Endothelial cell of umbilical vein (primary cell): Measurements from ENCODE around the gene TRABD2A. TPM values are rescaled to one million over a fixed set of nuclear protein-coding genes. Genes with fewer than 3 reads are reported as not detected.

Source experiments
- BruUV-seq: library from RNA; stranded (reverse); fragments of 400-500 nt; replicated peaks from 2 replicates; lab custom pipeline; 2021; lab: Mats Ljungman, UMichigan
- CTCF ChIA-PET: fragments of 300-600, 350-600 bp; sonication (Branson Sonifier 250); formaldehyde crosslinking; loops from one replicate; lab custom pipeline; 2021; ENCODE audit warnings: antibody characterized with exemption, inconsistent platforms; lab: Charles Lee
- POLR2A ChIA-PET: fragments of 300-600, 350-600 bp; sonication (Branson Sonifier 250); formaldehyde crosslinking; loops from one replicate; lab custom pipeline; 2021; ENCODE audit warnings: antibody characterized with exemption, inconsistent platforms; lab: Charles Lee
- DNase-seq: peaks from one replicate; pipeline ENCODE4 v3.0.0-alpha.2; 2011; ENCODE audit warnings: low read depth, low spot score
- FAIRE-seq: peaks from 2 replicates; lab custom pipeline; 2011; peaks lifted over from hg19 to GRCh38; lab: Jason Lieb, UNC
- H2AFZ ChIP-seq: 2 replicates; pipeline ENCODE4 v1.6.0; 2012; ENCODE audit warnings: low read depth, low read length, control low read depth, inconsistent platforms
- H3K27ac ChIP-seq: 2 replicates; pipeline ENCODE4 v1.5.1; 2011; ENCODE audit warnings: low read depth, mild to moderate bottlenecking, control low read depth, low read length, moderate library complexity; ENCODE audit not compliant: insufficient read depth
- H3K27me3 ChIP-seq, 2 experiments: 2 replicates each; pipeline versions ENCODE4 v1.6.0 to v1.6.1; 2011; ENCODE audit warnings: low read length in 2 of 2, mixed read lengths in 1 of 2; ENCODE audit not compliant: control insufficient read depth in 2 of 2, insufficient read depth in 2 of 2
- H3K36me3 ChIP-seq, 2 experiments: 2 replicates in 1 of 2; 3 replicates in 1 of 2; pipeline ENCODE4 v1.5.1; 2011; ENCODE audit warnings: low read length in 2 of 2, mild to moderate bottlenecking in 1 of 2, moderate library complexity in 1 of 2; ENCODE audit not compliant: control insufficient read depth in 2 of 2, insufficient read depth in 2 of 2; ENCODE audit errors: extremely low read depth in 1 of 2
- H3K4me1 ChIP-seq: 3 replicates; pipeline ENCODE4 v1.5.1; 2011; ENCODE audit warnings: mild to moderate bottlenecking, low read length; ENCODE audit not compliant: control insufficient read depth, insufficient read depth; ENCODE audit errors: extremely low read depth
- H3K4me2 ChIP-seq: 2 replicates; pipeline ENCODE4 v1.6.1; 2011; ENCODE audit warnings: low read length, control low read depth, mixed read lengths; ENCODE audit not compliant: insufficient read depth
- H3K4me3 ChIP-seq, 3 experiments: fragments of 200-600 bp in 1 of 3; sonication (generic), shearing (Covaris generic) in 1 of 3; replicated peaks in 1 of 3; 2 replicates each; pipeline ENCODE4 v1.5.1; 2011 to 2016; ENCODE audit warnings: control low read depth in 3 of 3, low read length in 3 of 3, mild to moderate bottlenecking in 2 of 3, inconsistent platforms in 1 of 3, low read depth in 1 of 3, moderate library complexity in 1 of 3; ENCODE audit not compliant: insufficient read depth in 1 of 3
- H3K79me2 ChIP-seq: 2 replicates; pipeline ENCODE4 v1.6.0; 2012; ENCODE audit warnings: low read length, inconsistent platforms; ENCODE audit not compliant: control insufficient read depth, insufficient read depth
- H3K9ac ChIP-seq: replicated peaks from 2 replicates; pipeline ENCODE3; 2011; ENCODE audit warnings: low read length, control low read depth; ENCODE audit not compliant: insufficient read depth; ENCODE audit errors: extremely low read depth
- H3K9me1 ChIP-seq: replicated peaks from 3 replicates; pipeline ENCODE4 v1.6.0; 2011; ENCODE audit warnings: mild to moderate bottlenecking, low read length; ENCODE audit not compliant: control insufficient read depth, insufficient read depth; ENCODE audit errors: extremely low read depth
- H3K9me3 ChIP-seq: replicated peaks from 2 replicates; pipeline ENCODE4 v1.5.1; 2012; ENCODE audit warnings: low read length, inconsistent platforms; ENCODE audit not compliant: control insufficient read depth, insufficient read depth
- H4K20me1 ChIP-seq: replicated peaks from 2 replicates; pipeline ENCODE3; 2011; ENCODE audit warnings: mild to moderate bottlenecking, low read length; ENCODE audit not compliant: control insufficient read depth, insufficient read depth; ENCODE audit errors: extremely low read depth
- EZH2 ChIP-seq: IDR thresholded peaks from 2 replicates; pipeline ENCODE4 v1.6.1; 2012; ENCODE audit warnings: borderline replicate concordance, low read depth, mild to moderate bottlenecking, moderate library complexity, low read length, inconsistent platforms; ENCODE audit not compliant: severe bottlenecking
- FOS ChIP-seq: IDR thresholded peaks from 2 replicates; pipeline ENCODE4 v1.6.1; 2011; ENCODE audit warnings: mild to moderate bottlenecking, low read length, moderate library complexity, borderline replicate concordance; ENCODE audit not compliant: insufficient read depth
- GATA2 ChIP-seq: IDR thresholded peaks from 2 replicates; pipeline ENCODE4 v1.7.0; 2011; ENCODE audit warnings: low read depth, mild to moderate bottlenecking, moderate library complexity, mixed read lengths, low read length; ENCODE audit not compliant: insufficient read length, insufficient read depth
- JUN ChIP-seq: IDR thresholded peaks from 2 replicates; pipeline ENCODE4 v1.6.1; 2011; ENCODE audit warnings: borderline replicate concordance, low read depth; ENCODE audit not compliant: insufficient read length, insufficient read depth
- MYC ChIP-seq: IDR thresholded peaks from one replicate; pipeline ENCODE4 v1.6.1; 2011; ENCODE audit warnings: mild to moderate bottlenecking, low read depth, low read length
- POLR2A ChIP-seq: IDR thresholded peaks from 2 replicates; pipeline ENCODE4 v1.6.1; 2012; ENCODE audit warnings: low read depth, mild to moderate bottlenecking, control low read depth, low read length
- POLR2AphosphoS5 ChIP-seq: IDR thresholded peaks from 2 replicates; pipeline ENCODE4 v1.6.1; 2012; ENCODE audit warnings: low read depth, mild to moderate bottlenecking, control low read depth, low read length, moderate library complexity; ENCODE audit not compliant: insufficient read depth
- dilution Hi-C: fragments of 300-500 bp; cut with MboI; formaldehyde crosslinking; loops from one replicate; pipeline ENCODE4 v1.15.0; 2019; ENCODE audit warnings: low sequenced_read_pairs; ENCODE audit not compliant: extremely low pct_ligation_motif_present
- intact Hi-C: fragments of 100-400 bp; cut with micrococcal nuclease; formaldehyde crosslinking; loops from one replicate; pipeline ENCODE4 v1.10.0; 2022
- polyA plus RNA-seq, 4 experiments: library from polyadenylated mRNA; depleted of rRNA in 3 of 4; stranded (reverse) in 3 of 4; unstranded in 1 of 4; fragments of >200 nt; gene quantifications; 2 replicates each; pipeline versions ENCODE4 v1.2.1 to v1.2.3, GENCODE V29; 2011 to 2012; ENCODE audit warnings: missing spikeins in 1 of 4
- total RNA-seq: library from RNA; stranded (reverse); gene quantifications from 2 replicates; pipeline ENCODE4 v1.2.3, GENCODE V29; 2021
- TF ChIP-seq, protein P1 (sequence below): IDR thresholded peaks from 2 replicates; pipeline ENCODE4 v1.6.1; 2011; ENCODE audit not compliant: insufficient read depth, insufficient read length
- TF ChIP-seq, protein P2 (sequence below), 2 donors: IDR thresholded peaks; 1 replicate in 1 of 2; 2 replicates in 1 of 2; pipeline ENCODE4 v1.5.1; 2011; ENCODE audit warnings: low read length in 2 of 2, mild to moderate bottlenecking in 2 of 2, moderate library complexity in 2 of 2, control low read depth in 1 of 2, inconsistent platforms in 1 of 2, low read depth in 1 of 2; ENCODE audit not compliant: insufficient read depth in 1 of 2; ENCODE audit errors: extremely low read depth in 1 of 2

The TRABD2A gene
- total and polyA plus RNA-seq, 2 donors (not counting 3 experiments of a cell fraction or from before 2014, with no cell fraction given) = 1.0 to 1.8 TPM

- Histone ChIP-seq H3K9me3 (no peaks in the 10 kb centered on the region), H3K9me1 (no peaks in the 10 kb centered on the region), H3K36me3 (peaks cover 0 to 2% of the 10 kb centered on the region in 2 experiments), H3K27me3 (no peaks in the 10 kb centered on the region), H3K4me1 (no peaks in the 10 kb centered on the region), H3K79me2 (no peaks in the 10 kb centered on the region), H3K4me3 (no peak overlapping the region), H2AFZ (no peak overlapping the region), H4K20me1 (no peaks in the 10 kb centered on the region), H3K9ac (no peak overlapping the region), H3K4me2 (no peak overlapping the region), H3K27ac (no peak overlapping the region)
- dilution Hi-C loops (no loop called here), intact Hi-C loops (no loop called here)
- POLR2A ChIA-PET = no interaction called here
- no TSS peak for BruUV-seq
- no peak for TF ChIP-seq FOS
- no peak for TF ChIP-seq JUN
- TF ChIP-seq POLR2AphosphoS5 = no peak
- TF ChIP-seq, protein P1, sequence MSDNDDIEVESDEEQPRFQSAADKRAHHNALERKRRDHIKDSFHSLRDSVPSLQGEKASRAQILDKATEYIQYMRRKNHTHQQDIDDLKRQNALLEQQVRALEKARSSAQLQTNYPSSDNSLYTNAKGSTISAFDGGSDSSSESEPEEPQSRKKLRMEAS = no peak
- no peak for TF ChIP-seq EZH2
- TF ChIP-seq, protein P2, sequence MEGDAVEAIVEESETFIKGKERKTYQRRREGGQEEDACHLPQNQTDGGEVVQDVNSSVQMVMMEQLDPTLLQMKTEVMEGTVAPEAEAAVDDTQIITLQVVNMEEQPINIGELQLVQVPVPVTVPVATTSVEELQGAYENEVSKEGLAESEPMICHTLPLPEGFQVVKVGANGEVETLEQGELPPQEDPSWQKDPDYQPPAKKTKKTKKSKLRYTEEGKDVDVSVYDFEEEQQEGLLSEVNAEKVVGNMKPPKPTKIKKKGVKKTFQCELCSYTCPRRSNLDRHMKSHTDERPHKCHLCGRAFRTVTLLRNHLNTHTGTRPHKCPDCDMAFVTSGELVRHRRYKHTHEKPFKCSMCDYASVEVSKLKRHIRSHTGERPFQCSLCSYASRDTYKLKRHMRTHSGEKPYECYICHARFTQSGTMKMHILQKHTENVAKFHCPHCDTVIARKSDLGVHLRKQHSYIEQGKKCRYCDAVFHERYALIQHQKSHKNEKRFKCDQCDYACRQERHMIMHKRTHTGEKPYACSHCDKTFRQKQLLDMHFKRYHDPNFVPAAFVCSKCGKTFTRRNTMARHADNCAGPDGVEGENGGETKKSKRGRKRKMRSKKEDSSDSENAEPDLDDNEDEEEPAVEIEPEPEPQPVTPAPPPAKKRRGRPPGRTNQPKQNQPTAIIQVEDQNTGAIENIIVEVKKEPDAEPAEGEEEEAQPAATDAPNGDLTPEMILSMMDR (IDR thresholded peaks at IDR 0.05; ENCODE audit: extremely low read depth in 1 of 2, insufficient read depth in 1 of 2, low read depth in 1 of 2, low read length in 2 of 2) = no peak
- TF ChIP-seq GATA2 = no peak
- TF ChIP-seq MYC = no peak
- no peak for TF ChIP-seq POLR2A
- FAIRE-seq (no peak), DNase-seq (no peak)
- CTCF ChIA-PET = interaction anchor here (1.2 kb wide), 1 partner anchor 13 kb away, joined by 6 read pairs; no protein-coding TSS in a partner anchor
Observed at GRCh38 chr2:84912984-84913383, 32.1 kb upstream of the TRABD2A start.
